B cell (primary cell): Measurements from ENCODE around the gene ITGB8. TPM values are rescaled to one million over a fixed set of nuclear protein-coding genes. Genes with fewer than 3 reads are reported as not detected.

ENCODE experiments used
- ATAC-seq: fragments of 200-7000 bp; cut with Tn5 transposase; one replicate; pipeline ENCODE4 v1.10.0; 2021; ENCODE audit warnings: low read depth, mild to moderate bottlenecking, moderate number of reproducible peaks, moderate library complexity
- CTCF ChIA-PET: fragments of 350-600 bp; sonication (Branson Sonifier 250); formaldehyde crosslinking; loops from one replicate; lab custom pipeline; 2021; ENCODE audit warnings: antibody characterized with exemption, inconsistent platforms; lab: Charles Lee
- POLR2A ChIA-PET: fragments of 350-600 bp; sonication (Branson Sonifier 250); formaldehyde crosslinking; loops from one replicate; lab custom pipeline; 2021; ENCODE audit warnings: antibody characterized with exemption; lab: Charles Lee
- DNase-seq: peaks from one replicate; pipeline ENCODE4 v3.0.0; 2013
- H2AFZ ChIP-seq: 2 replicates; pipeline ENCODE4 v1.6.1; 2012; ENCODE audit warnings: mild to moderate bottlenecking, low read depth, low read length; ENCODE audit not compliant: insufficient read depth, poor library complexity, severe bottlenecking
- H3K27ac ChIP-seq, 2 donors: 1 replicate in 1 of 2; 2 replicates in 1 of 2; pipeline ENCODE4 v1.5.1; 2012 to 2013; ENCODE audit warnings: low read length in 2 of 2, mild to moderate bottlenecking in 2 of 2, moderate library complexity in 1 of 2
- H3K27me3 ChIP-seq, 4 experiments: fragments of 200-600 bp in 1 of 4; sonication (generic) in 1 of 4; replicated peaks in 1 of 4; 1 replicate in 2 of 4; 2 replicates in 2 of 4; pipeline versions ENCODE4 v1.6.1 to v1.7.0; 2013 to 2016; ENCODE audit warnings: low read length in 3 of 4, mild to moderate bottlenecking in 2 of 4, mixed read lengths in 1 of 4, moderate library complexity in 1 of 4; ENCODE audit not compliant: insufficient read depth in 4 of 4, control insufficient read depth in 3 of 4; ENCODE audit errors: control extremely low read depth in 1 of 4
- H3K36me3 ChIP-seq, 2 experiments: replicated peaks in 1 of 2; 1 replicate in 1 of 2; 2 replicates in 1 of 2; pipeline versions ENCODE4 v1.6.1 to v1.7.1; 2013; ENCODE audit warnings: low read length in 1 of 2; ENCODE audit not compliant: insufficient read depth in 2 of 2, control insufficient read depth in 1 of 2; ENCODE audit errors: control extremely low read depth in 1 of 2, extremely low read depth in 1 of 2
- H3K4me1 ChIP-seq, 2 donors: fragments of 200-600 bp in 1 of 2; sonication (generic) in 1 of 2; 1 replicate in 1 of 2; 2 replicates in 1 of 2; pipeline versions ENCODE4 v1.5.1 to v1.6.1; 2013 to 2017; ENCODE audit warnings: low read length in 2 of 2; ENCODE audit not compliant: control insufficient read depth in 2 of 2, insufficient read depth in 2 of 2
- H3K4me2 ChIP-seq: replicated peaks from 2 replicates; pipeline ENCODE3; 2012; ENCODE audit warnings: mild to moderate bottlenecking, low read depth, low read length; ENCODE audit not compliant: poor library complexity, severe bottlenecking
- H3K4me3 ChIP-seq, 5 experiments: fragments of 200-600 bp in 1 of 5; sonication (generic) in 1 of 5; 1 replicate in 3 of 5; 2 replicates in 2 of 5; pipeline versions ENCODE4 v1.5.1 to v1.7.0; 2011 to 2016; ENCODE audit warnings: low read length in 4 of 5, mild to moderate bottlenecking in 4 of 5, low read depth in 2 of 5, control low read depth in 1 of 5, moderate library complexity in 1 of 5; ENCODE audit not compliant: insufficient read depth in 1 of 5; ENCODE audit errors: control extremely low read depth in 1 of 5, extremely low read depth in 1 of 5
- H3K79me2 ChIP-seq: fragments of 200-600 bp; sonication (generic); one replicate; pipeline ENCODE4 v1.6.0; 2016; ENCODE audit warnings: low read length; ENCODE audit not compliant: control insufficient read depth, insufficient read depth
- H3K9ac ChIP-seq: fragments of 200-600 bp; sonication (generic); 2 replicates; pipeline ENCODE4 v1.6.1; 2017; ENCODE audit warnings: mild to moderate bottlenecking, low read length, moderate library complexity
- H3K9me3 ChIP-seq, 3 donors: one replicate each; pipeline versions ENCODE4 v1.6.1 to v1.7.1; 2013; ENCODE audit warnings: low read length in 2 of 3; ENCODE audit not compliant: control insufficient read depth in 2 of 3, insufficient read depth in 1 of 3; ENCODE audit errors: control extremely low read depth in 1 of 3
- H4K20me1 ChIP-seq: 2 replicates; pipeline ENCODE4 v1.6.0; 2012; ENCODE audit warnings: mild to moderate bottlenecking, low read length; ENCODE audit not compliant: insufficient read depth, control insufficient read depth, poor library complexity, severe bottlenecking
- H3K27ac Mint-ChIP-seq: one replicate; pipeline ENCODE4 v1.8.0; 2021; ENCODE audit warnings: mixed read lengths
- H3K27me3 Mint-ChIP-seq: one replicate; pipeline ENCODE4 v1.8.0; 2021; ENCODE audit warnings: mixed read lengths
- H3K4me1 Mint-ChIP-seq: one replicate; pipeline ENCODE4 v1.8.0; 2021; ENCODE audit warnings: mixed read lengths
- H3K4me3 Mint-ChIP-seq: one replicate; pipeline ENCODE4 v1.8.0; 2021; ENCODE audit warnings: mixed read lengths
- H3K9me3 Mint-ChIP-seq: one replicate; pipeline ENCODE4 v1.8.0; 2022; ENCODE audit warnings: mixed read lengths; ENCODE audit not compliant: insufficient read depth
- CTCF ChIP-seq: fragments of 200-600 bp; IDR thresholded peaks from one replicate; pipeline ENCODE4 v1.8.0; 2022; ENCODE audit warnings: antibody characterized with exemption, mild to moderate bottlenecking
- EZH2 ChIP-seq: IDR thresholded peaks from 2 replicates; pipeline ENCODE4 v1.6.1; 2012; ENCODE audit warnings: borderline replicate concordance, low read depth, mild to moderate bottlenecking, moderate library complexity, low read length; ENCODE audit not compliant: insufficient read depth, poor library complexity, severe bottlenecking
- WGBS: methylation state at CpG from one replicate; pipeline ENCODE4 v1.1.5; 2013; ENCODE audit warnings: missing lambda C conversion rate; ENCODE audit not compliant: insufficient coverage; 5-methylcytosine and 5-hydroxymethylcytosine counted together
- intact Hi-C: fragments of 100-400 bp; cut with micrococcal nuclease; formaldehyde crosslinking; loops from one replicate; pipeline ENCODE4 v1.10.0; 2022
- polyA minus RNA-seq: library from RNA; depleted of rRNA, polyadenylated mRNA; stranded (reverse); fragments of >200 nt; gene quantifications from 2 replicates; pipeline ENCODE4 v1.2.3, GENCODE V29; 2012
- polyA plus RNA-seq: library from polyadenylated mRNA; depleted of rRNA; stranded (reverse); fragments of >200 nt; gene quantifications from 2 replicates; pipeline ENCODE4 v1.2.3, GENCODE V29; 2012
- total RNA-seq, 2 donors: library from RNA; stranded (reverse); fragments of 120-200 nt in 1 of 2; gene quantifications; 1 replicate in 1 of 2; 2 replicates in 1 of 2; pipeline versions ENCODE4 v1.2.3 to v1.2.4, GENCODE V29; 2013 to 2022

Gene ITGB8
- total RNA-seq (0.30 and 0.32 TPM in 2 replicates), polyA plus RNA-seq (0.01 and 0.06 TPM in 2 replicates), polyA minus RNA-seq (0.43 and 1.00 TPM in 2 replicates)
- 0.21 TPM for total RNA-seq (2013)

GRCh38 chr7:20330239-20330927 is at the start of gene ITGB8:
Gene ITGB8, plus strand, starts transcription at chr7:20330900. Its CDS starts 907 bp downstream, at chr7:20331807.
- Mint-ChIP-seq H3K4me3 (peak within 1 kb of the TSS; percentile 99), H3K27ac (peak within 1 kb of the TSS; percentile 86), H3K4me1 (peaks cover 19% of the 10 kb centered on the region), H3K27me3 (peaks cover 21% of the 10 kb centered on the region), H3K9me3 (no peaks in the 10 kb centered on the region)
- no peaks in the 10 kb centered on the region for H4K20me1 ChIP-seq
- no peaks in the 10 kb centered on the region for H3K9me3 ChIP-seq
- ChIA-PET POLR2A (interaction anchor here (1.0 kb wide), 1 partner anchor 14 kb away, joined by 5 read pairs; no protein-coding TSS in a partner anchor), CTCF (interaction anchor here (1.2 to 2.5 kb wide), 10 partner anchors 19 to 621 kb away, joined by 3 to 11 read pairs (median 4); partner anchors contain the start of genes MACC1 and POLR1F)
- no peaks in the 10 kb centered on the region for H3K36me3 ChIP-seq
- peak within 1 kb of the TSS; percentile 46 to 74 (median 70) for H3K4me3 ChIP-seq
- peaks cover 14 to 21% of the 10 kb centered on the region in 2 donors for H3K4me1 ChIP-seq
- WGBS: under 1% methylated on average over 46 of the region's 50 CpGs
- DNase-seq (peak; percentile 72), ATAC-seq (peak; percentile 68)
- H3K27ac ChIP-seq: no peak within 1 kb of the TSS
- H2AFZ ChIP-seq: peak within 1 kb of the TSS; percentile 89
- peak within 1 kb of the TSS; percentile 75 for H3K9ac ChIP-seq
- peak within 1 kb of the TSS; percentile 90 for H3K4me2 ChIP-seq
- intact Hi-C loops: loop anchor here (1.0 kb wide), 1 partner anchor 113 kb away; the partner anchor contains the start of gene MACC1
- H3K79me2 ChIP-seq: no peaks in the 10 kb centered on the region
- TF ChIP-seq CTCF (no peak), EZH2 (no peak)
- peaks cover 0 to 17% (median 14%) of the 10 kb centered on the region in 4 experiments for H3K27me3 ChIP-seq

GRCh38 chr7:20282959-20283358 is 47.7 kb upstream of the ITGB8 start:
- no peak for ATAC-seq
- peaks cover 2% of the 10 kb centered on the region for H3K4me1 Mint-ChIP-seq

More at GRCh38 chr7:20282959-20283358, 47.7 kb upstream of the ITGB8 start:
- no peaks in the 10 kb centered on the region for H3K36me3 ChIP-seq
- H3K9me3 Mint-ChIP-seq: no peaks in the 10 kb centered on the region
- H3K4me3 ChIP-seq: no peak overlapping the region
- H3K4me2 ChIP-seq: no peak overlapping the region
- no peak for TF ChIP-seq EZH2
- TF ChIP-seq CTCF: no peak
- no peaks in the 10 kb centered on the region for H3K4me1 ChIP-seq
- H3K9me3 ChIP-seq: no peaks in the 10 kb centered on the region
- ChIA-PET POLR2A (no interaction called here), CTCF (no interaction called here)
- WGBS: no CpG with 5 or more reads among the region's 1 CpG
- H3K27me3 Mint-ChIP-seq: no peaks in the 10 kb centered on the region
- no peaks in the 10 kb centered on the region for H3K27me3 ChIP-seq
- no peak overlapping the region for H3K4me3 Mint-ChIP-seq
- intact Hi-C loops: no loop called here
- H3K9ac ChIP-seq: no peak overlapping the region
- no peak overlapping the region for H3K27ac Mint-ChIP-seq
- no peaks in the 10 kb centered on the region for H3K79me2 ChIP-seq
- DNase-seq: no peak
- H4K20me1 ChIP-seq: no peaks in the 10 kb centered on the region
- H2AFZ ChIP-seq: no peak overlapping the region
- no peak overlapping the region for H3K27ac ChIP-seq
